ENCODE results near the gene PPP2R2D.

DNA sequence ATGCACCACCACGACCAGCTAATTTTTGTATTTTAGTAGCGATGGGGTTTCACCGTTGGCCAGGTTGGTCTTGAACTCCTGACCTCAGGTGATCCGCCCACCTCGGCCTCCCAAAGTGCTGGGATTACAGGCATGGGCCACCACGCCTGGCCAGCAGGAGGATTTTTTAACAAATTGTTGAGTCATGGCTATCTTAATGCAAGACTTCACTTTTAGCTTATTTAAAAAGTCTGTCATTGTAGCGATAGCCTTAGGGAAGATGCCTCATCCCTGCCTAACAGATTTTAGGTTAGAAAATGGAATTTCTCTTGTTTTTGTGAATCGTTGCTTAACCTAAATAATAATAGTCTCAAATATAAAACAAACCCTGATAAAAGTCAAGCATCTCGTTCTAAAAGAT is 35.5 kb downstream of the PPP2R2D start:
- TF ChIP-seq, protein P1, sequence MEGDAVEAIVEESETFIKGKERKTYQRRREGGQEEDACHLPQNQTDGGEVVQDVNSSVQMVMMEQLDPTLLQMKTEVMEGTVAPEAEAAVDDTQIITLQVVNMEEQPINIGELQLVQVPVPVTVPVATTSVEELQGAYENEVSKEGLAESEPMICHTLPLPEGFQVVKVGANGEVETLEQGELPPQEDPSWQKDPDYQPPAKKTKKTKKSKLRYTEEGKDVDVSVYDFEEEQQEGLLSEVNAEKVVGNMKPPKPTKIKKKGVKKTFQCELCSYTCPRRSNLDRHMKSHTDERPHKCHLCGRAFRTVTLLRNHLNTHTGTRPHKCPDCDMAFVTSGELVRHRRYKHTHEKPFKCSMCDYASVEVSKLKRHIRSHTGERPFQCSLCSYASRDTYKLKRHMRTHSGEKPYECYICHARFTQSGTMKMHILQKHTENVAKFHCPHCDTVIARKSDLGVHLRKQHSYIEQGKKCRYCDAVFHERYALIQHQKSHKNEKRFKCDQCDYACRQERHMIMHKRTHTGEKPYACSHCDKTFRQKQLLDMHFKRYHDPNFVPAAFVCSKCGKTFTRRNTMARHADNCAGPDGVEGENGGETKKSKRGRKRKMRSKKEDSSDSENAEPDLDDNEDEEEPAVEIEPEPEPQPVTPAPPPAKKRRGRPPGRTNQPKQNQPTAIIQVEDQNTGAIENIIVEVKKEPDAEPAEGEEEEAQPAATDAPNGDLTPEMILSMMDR (IDR thresholded peaks at IDR 0.05) = no peak
- TF ChIP-seq POLR2A (IDR thresholded peaks at IDR 0.05) = no peak
